GM18507 (cell line): ENCODE results near the gene DND1.
"Not testable (repeated sequence)": the region's sequence is repeated elsewhere in the genome, so short reads cannot be mapped to it uniquely, and the experiment has no call there.

Source experiments
- DNase-seq: peaks from one replicate; pipeline ENCODE4 v3.0.0; 2011; ENCODE audit warnings: low read depth; ENCODE audit not compliant: insufficient read length; ENCODE audit errors: extremely low spot score
- FAIRE-seq: peaks from 2 replicates; lab custom pipeline; 2011; peaks lifted over from hg19 to GRCh38; lab: Jason Lieb, UNC

Gene DND1

DNA sequence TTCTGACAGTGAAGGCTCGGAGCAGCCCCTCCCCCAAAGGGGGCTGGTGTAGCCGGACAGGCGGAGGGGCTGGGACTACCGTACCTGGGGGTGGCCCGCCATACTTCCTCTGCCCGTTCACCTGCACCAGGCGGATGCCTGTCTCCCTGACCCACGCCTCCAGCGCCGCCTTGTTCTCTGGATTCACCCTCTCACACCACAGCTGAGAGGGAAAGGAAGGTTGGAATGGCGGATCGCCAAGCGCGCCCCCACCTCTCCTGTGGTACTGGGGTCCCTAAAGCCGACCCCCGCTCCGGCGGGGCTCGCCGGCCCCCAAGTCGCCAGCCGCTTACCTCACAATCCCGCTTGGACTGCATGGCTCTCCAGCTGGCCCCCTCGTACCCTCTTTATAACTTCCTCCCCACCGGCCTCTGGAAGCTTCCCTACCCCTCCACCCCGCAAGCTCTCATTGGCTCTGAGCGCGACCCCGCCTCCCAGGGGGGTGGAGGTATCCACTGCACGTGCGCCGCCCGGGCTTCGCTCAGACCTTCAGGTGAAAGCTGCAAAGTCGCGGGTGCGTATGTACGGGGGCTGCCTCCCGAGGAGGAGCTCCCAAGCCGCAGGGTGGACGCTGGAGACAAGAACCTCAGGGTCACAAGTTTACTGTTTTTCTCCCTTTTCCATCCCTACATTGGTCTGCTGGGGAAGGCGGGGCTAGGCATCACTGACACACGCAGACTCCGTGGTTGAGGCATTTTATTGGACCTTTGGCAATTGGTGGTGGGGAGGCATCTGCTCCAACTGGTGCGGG, at the start of gene DND1:
DND1 (minus strand) TSS at position 390 of the 790 bp plus-strand sequence; CDS start at position 356, 34 bp downstream.
- DNase-seq (no peak), FAIRE-seq (no peak)

DNA sequence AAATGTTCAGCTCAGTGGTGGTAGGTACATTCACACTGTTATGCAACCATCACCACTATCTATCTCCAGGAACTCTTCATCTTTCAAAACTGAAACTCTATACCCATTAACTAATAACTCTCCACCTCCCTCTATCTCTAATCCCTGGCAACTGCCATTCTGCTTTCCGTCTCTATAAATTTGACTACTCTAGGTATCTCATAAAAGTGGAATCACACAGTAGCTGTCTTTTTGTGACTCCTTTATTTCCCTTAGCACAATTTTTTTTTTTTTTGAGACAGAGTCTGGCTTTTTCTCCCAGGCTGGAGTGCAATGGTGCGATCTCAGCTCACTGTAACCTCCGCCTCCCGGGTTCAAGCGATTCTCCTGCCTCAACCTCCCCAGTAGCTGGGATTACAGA, 48.0 kb upstream of the DND1 start:
- not testable (repeated sequence) for FAIRE-seq, DNase-seq

DNA sequence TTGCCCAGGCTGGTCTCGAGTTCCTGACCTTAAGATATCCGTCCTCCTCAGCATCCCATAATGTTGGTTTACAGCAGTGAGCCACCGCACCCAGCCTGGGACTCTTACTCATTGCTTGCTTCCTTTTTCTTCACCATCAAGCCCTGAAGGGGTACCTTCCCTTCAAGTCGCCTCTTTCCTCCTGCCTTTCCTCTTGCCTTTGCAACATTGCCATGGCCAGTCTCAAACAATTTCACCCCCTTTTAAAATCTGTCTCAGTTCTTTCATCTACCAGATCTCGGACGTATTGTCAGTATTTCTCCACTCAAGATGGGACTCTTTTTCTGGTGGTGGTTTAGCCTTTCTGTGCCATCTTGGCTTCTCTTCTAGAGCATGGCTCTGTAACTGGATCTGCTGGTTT, 47.4 kb upstream of the DND1 start:
- DNase-seq, FAIRE-seq: not testable (repeated sequence)

DNA sequence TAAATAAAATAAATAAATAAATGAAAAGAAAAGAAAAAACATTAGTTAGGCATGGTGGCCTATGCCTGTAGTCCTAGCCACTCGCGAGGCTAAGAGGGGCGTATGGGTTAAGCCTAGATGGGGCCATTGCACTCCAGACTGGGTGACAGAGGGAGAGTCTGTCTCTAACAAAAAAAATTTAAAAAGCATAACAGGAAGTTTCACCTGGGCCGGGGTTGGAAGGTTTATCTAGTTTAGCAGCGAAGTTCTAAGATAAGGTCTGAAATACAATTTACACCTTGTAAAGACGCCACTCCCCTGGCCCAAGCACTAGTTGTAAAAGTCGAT, 44.9 kb upstream of the DND1 start:
- FAIRE-seq (no peak), DNase-seq (no peak)

DNA sequence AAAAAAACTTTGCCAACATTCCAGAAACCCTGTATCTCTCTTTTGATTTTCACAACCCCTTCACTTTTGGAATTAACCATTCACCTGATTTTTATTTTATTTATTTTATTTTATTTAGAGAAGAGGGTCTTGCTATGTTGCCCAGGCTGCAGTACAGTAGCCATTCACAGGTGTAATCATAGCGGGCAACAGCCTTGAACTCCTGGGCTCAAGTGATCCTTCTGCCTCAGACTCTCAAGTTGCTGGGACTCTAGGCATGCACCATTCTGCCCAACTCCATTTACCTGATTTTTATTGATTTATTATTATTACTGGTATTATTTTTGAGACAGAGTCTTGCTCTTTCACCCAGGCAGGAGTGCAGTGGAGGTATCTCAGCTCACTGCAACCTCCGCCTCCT, 42.9 kb upstream of the DND1 start:
- not testable (repeated sequence) for DNase-seq, FAIRE-seq

DNA sequence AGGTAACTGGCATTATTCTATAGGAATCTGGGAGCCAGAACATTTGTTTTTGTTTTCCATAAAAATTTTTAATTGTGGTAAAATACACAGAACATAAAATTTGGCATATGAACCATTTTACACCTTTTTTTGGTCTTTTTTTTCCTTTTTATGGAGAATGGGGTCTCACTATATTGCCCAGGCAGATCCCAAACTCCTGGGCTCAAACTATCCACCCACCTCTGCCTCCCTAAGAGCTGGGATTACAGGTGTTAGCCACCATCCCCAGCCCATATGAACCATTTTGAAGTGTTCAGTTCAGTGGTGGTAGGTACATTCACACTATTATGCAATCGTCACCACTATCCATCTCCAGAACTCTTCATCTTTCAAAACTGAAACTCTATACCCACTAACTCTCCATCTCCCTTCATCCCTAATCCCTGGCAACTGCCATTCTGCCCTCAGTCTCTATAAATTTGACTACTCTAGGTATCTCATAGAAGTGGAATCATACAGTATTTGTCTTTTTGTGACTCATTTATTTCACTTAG, 40.3 kb upstream of the DND1 start:
- FAIRE-seq = no peak
- no peak for DNase-seq

DNA sequence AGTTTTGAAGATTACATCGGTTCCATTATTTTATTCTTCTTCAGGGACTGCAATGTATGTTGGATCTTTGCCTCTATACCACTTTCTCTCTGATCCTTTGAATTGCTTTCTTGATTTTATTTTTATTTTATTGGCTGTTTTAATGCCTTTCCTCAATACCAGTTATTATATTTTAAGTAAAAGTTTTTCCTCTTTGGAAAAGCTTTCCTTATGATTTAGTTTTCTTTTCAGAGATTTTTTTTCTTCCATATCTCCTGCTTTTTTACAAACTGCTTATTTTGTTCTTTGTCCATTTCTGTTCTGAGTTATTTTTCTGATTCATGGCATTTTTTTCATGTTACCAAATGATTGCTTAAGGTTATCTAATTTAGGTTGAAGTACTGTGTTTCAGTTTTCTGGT, 38.4 kb upstream of the DND1 start:
- FAIRE-seq = no peak
- DNase-seq = no peak

DNA sequence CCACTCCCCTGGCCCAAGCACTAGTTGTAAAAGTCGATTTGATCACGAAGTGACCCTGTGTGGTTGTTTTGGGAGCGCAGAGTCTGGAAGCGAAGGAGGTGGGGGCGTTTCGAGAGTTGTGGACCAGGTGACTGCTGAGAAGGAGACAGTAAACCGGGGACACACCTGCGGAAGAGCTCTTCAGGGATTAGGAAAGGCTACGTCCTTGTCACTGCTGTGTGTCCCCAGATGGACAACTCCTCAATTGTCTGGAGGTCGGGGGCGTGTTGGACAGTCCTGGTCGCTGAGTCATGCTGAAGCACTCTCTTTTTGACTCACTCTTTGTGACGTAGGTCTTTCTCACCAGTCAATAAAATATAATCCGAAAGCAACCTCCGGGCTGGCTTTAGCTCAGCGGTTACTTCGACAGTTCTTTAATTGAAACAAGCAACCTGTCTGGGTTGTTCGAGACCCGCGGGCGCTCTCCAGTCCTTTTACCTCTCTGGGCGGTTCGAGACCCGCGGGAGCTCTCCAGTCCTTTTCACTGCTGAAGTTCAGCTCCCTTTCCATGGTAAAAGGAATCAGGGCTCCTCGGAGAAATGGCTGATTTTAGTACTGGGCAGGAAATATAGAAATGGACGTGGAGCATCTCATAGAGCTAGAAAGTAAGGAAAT, 37.6 kb upstream of the DND1 start:
- FAIRE-seq = peak; percentile 91
- peak; percentile 63 for DNase-seq

DNA sequence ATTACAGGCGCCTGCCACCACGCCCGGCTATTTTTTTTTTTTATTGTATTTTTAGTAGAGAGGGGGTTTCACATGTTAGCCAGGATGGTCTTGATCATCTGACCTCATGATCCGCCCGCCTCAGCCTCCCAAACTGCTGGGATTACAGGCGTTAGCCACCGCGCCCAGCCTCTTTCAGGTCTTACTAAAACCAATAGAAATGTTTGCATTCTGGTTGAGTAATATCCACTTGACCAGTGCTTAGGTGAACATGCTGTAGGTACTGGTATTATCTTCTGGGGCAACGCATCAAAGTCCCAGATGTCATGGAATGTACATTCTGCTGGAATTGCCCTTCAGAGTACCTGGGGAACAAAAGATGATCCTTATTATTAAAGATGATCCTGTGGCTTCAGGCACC, 35.4 kb upstream of the DND1 start:
- FAIRE-seq, DNase-seq: not testable (repeated sequence)

DNA sequence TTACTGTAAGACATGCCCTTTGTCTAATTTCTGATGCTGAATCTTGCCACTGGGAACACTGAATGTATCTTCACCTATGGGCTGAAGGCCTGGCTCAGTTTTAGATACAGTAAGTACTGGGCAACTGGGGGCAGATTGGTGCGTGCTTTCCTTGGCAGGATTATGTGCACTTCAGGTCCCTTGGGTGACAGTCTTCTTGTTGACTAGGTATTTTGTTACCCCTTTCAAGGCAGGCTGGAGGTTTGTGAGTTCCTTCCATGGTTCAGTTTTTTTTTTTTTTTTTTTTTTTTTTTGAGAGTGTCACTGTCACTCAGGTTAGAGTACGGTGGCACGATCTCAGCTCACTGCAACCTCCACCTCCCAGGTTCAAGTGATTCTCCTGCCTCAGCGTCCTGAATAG, 34.4 kb upstream of the DND1 start:
- no peak for DNase-seq

DNA sequence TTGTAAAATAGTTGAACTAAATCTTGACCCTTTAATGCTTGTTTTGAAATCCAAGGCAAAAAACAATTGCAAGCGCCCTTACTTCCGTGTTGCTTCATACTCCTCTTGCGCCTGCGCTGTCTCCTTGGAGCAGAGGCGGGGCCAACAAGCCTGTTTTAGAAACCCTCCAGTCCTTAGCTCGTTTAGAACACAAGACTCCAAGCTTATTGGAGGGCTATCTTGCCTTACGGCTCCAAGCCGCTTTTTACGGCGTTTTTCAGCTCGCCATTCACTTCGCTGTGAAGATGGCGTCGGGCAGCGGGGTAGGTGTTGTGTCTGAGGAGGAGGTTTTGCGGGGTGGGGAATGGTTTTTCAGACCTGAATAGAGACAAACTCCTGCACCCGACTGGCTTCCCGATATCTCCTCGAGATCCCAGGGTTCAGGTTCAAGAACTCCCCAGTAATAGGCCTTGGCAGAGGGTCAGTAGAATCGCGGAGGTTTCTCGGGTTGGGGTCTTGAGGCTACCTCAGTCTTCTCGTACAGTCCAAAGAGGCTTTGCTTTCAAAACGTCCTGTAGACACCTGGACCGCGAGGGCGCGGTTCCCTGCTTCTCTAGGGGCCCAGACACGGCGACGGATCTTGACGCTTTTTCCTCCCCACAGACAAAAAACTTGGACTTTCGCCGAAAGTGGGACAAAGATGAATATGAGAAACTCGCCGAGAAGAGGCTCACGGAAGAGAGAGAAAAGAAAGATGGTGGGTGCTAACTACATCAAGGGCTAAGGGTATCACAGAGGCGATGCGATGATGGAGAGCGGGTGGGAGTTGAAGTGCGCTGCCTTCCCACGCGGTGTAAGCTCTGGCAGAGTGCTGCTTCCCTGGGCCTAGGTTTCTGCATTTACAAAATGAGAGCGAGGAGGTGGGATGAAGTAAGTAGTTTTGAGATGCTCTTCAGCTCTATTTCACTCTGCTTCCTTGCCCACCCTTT, 27.1 kb upstream of the DND1 start, which contains the start of gene ZMAT2:
ZMAT2 (plus strand) TSS at position 271 of the 968 bp plus-strand sequence; CDS start at position 285, 14 bp downstream.
- peak; percentile 87 for DNase-seq
- FAIRE-seq = peak; percentile 100

More for the DNA sequence above, 34.4 kb upstream of the DND1 start:
- no peak for FAIRE-seq

DNA sequence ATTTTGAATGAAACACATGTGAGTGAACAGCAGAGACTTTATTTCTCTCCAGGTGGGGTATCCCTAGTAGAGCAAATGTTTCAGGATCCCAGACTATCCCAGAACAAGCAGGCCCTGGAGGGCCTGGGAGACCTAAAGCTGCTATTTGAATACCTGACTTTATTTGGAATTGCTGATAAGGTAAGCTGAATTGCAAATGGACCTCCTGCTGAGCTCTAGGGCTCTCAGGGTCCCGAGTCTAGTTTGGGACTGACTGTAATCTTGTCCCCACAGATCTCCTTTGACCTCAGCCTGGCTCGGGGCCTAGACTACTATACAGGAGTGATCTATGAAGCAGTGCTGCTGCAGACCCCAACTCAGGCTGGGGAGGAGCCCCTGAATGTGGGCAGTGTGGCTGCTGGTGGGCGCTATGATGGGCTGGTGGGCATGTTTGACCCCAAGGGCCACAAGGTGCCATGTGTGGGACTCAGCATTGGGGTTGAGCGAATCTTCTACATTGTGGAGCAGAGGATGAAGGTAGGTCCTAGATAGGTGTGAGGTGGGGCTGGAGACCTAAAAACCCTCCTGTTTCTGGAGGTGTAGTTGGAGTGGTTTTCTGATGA, 23.6 kb upstream of the DND1 start:
- FAIRE-seq (no peak), DNase-seq (no peak)

DNA sequence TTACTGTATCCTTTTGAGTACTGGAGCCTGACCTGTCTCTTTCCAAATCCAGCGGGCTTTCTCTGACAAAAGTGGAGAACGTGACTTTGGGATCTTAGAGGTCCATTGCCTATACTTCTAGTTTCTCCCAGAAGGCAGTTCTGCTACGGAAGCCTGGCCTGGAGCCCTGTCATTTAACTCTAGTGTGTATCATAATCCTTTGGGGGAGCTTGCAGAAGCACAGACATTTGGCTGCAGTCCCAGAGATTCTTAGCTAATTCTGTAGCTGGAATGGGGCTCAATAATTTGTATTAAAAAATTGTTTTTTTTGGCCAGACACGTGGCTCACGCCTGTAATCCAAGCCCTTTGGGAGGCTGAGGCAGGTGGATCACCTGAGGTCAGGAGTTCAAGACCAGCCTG, 20.9 kb upstream of the DND1 start:
- FAIRE-seq (no peak), DNase-seq (no peak)

DNA sequence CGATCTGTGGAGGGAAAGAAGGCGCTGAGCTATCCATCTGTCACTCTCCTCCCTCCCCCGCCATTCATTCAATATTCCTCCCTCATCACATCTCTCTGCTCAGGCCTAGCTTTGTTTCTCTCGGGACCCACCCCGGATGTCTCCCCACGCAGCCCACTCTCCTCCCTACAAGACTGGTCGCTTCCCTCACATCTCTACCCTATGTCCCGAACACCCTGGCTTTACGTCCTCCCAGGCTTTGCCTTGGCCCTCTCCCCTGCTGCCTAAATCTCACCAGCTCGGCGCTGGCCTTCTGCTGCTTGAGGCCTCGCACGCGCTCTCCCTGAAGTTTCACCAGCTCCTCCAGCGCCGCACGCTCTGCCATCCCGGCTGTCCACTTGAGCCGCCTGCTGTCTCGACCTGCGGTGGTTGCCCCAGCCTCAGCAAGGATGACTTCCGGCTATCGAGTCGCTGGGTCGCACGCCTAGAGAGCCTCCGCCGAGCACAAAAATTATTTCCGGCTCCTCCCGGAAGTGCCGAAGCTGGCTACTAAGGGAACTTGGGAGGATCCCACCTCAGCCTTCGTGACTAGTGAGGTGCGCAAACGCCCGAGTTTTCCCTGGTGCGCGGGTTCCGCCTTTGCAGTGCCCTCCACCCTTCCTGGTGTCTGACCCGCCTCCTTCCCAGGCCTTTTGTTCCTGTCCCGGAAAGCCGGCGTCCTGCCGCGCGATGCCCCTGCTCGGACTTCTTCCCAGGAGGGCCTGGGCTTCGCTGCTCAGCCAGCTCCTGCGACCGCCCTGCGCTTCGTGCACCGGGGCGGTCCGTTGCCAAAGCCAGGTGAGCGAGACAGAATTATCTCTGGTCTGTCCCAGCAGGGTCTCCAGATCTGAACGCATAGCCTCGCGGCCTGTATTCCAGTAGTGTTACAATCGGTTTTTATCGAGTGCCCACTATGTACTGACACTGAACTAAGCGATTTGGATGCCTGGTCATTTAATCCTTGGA, 17.9 kb upstream of the DND1 start, which contains the start of the genes HARS1 and HARS2:
HARS1 (minus strand) TSS at position 430 of the 984 bp plus-strand sequence; CDS start at position 364, 66 bp downstream.
HARS2 (plus strand) TSS at position 515 of the 984 bp plus-strand sequence; CDS start at position 709, 194 bp downstream.
- FAIRE-seq (peak; percentile 94), DNase-seq (peak; percentile 84)

DNA sequence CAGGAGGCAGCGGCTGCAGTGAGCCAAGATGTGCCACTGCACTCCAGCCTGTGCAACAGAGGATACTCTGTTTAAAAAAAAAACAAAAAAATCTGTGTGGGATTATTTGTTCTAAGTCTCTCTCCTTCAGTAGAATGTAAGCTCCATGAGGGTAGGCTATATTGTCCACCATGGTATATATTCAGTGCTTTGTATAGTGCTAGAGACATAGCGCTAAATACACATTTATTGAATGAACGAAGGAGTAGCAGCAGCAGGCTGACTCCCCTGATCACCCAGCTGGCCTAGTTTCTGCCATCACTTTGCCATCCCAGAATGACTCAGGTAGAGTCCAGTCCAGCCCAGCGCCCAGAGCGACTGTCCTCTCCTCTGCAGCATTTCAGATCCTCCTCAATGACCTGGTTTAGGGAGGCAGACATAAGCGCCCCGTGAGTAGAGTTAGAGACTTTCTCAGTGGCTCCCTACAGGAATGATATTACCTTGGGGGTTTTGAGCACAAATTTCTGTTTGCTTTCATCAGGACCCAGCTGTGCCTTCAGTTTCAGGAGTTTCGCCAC, 17.1 kb upstream of the DND1 start:
- DNase-seq (no peak), FAIRE-seq (no peak)

DNA sequence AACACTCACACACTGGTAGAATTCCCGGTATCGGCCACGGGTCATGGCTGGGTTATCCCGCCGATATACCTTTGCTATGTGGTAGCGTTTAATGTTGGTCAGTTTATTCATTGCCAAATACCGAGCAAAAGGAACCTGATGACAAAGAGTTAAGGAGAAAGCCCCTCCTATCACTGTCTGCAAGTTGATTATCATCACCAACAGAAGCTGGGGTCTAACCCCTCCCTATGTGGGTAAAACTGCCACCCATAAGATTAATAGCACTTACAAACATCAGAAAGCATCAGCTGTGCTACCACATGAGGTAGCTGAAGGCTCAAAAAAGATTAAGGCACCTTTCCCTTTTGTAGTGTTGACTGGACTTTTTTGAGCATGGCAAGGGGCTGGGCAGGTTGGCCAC, 5.6 kb upstream of the DND1 start:
- DNase-seq (no peak), FAIRE-seq (no peak)

DNA sequence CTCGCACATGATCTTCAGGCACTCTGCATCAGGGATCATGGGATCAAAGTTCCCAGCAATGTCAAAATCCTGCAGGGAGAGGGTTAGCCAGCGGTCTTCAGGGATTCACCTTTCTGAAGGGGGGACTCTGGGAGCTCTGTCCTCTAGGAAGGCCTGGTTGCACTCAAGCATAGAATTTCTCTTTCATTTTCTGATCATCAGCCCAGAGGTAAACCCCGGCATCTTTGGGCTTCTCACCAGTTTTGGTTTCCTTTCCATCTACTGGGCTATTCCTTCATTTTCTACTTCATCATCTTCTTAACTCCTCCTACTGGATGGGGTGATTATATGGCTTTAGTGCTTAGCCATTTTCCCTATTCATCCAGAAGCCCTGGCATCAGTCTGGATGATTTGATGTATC, 4.6 kb upstream of the DND1 start:
- no peak for FAIRE-seq
- no peak for DNase-seq

DNA sequence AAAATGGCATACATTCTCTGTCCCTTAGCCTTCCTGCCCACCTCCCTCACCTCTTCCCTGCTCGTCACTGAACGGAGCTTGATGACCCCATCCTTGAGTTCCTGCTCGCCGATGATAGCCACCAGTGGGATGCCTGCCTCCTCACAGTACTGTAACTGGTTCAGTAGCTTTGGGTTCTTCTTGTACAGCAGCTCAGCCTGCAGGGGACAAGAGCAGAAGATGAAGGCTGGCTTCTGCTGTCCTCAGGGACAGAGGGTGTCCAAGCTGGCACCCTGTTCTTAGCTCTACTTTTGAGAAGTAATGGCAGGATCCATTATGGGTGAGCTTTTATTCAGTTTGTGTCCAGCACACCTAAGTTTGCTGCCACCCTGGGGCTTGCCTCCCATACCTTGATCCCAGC, 1.3 kb upstream of the DND1 start:
- DNase-seq (no peak), FAIRE-seq (no peak)
